GM13977 (cell line): Measurements from ENCODE around the gene IL12RB2.
A peak's percentile ranks its signal among the peaks of the same experiment; 100 is the strongest.

Experiments
- DNase-seq: peaks from one replicate; pipeline ENCODE4 v3.0.0; 2012; ENCODE audit warnings: low spot score
- CTCF ChIP-seq: IDR thresholded peaks from 2 replicates; pipeline ENCODE4 v1.5.1; 2012; ENCODE audit warnings: mild to moderate bottlenecking, control low read depth; ENCODE audit not compliant: insufficient read depth; ENCODE audit errors: extremely low read depth, missing control alignments
- in situ Hi-C: fragments of 300-500 bp; cut with MboI; formaldehyde crosslinking; loops from one replicate; pipeline ENCODE4 v1.12.0; 2022; ENCODE audit warnings: low sequenced_read_pairs, low pct_unique_long_range_greater_than_20kb, mixed read lengths, inconsistent platforms; ENCODE audit not compliant: unreplicated experiment

IL12RB2 gene

GRCh38 chr1:67332653-67333529 lies 25.2 kb downstream of the IL12RB2 start:
- no peak for TF ChIP-seq CTCF

GRCh38 chr1:67333603-67334002 lies 25.9 kb downstream of the IL12RB2 start:
- no peak for DNase-seq
- in situ Hi-C loops: no loop called here
- no peak for TF ChIP-seq CTCF

More at GRCh38 chr1:67332653-67333529, 25.2 kb downstream of the IL12RB2 start:
- in situ Hi-C loops: no loop called here
- peak; percentile 74 for DNase-seq

- in situ Hi-C loops: no loop called here
- TF ChIP-seq CTCF: no peak
- no peak for DNase-seq
Measured at GRCh38 chr1:67335411-67335810, 27.7 kb downstream of the IL12RB2 start.

GRCh38 chr1:67336157-67336556 lies 28.5 kb downstream of the IL12RB2 start:
- in situ Hi-C loops: no loop called here
- DNase-seq: no peak
- TF ChIP-seq CTCF: no peak

- no peak for DNase-seq
- TF ChIP-seq CTCF: no peak
- in situ Hi-C loops: no loop called here
Measured at GRCh38 chr1:67336783-67337182, 29.1 kb downstream of the IL12RB2 start.

GRCh38 chr1:67338642-67339041 lies 31.0 kb downstream of the IL12RB2 start:
- in situ Hi-C loops: no loop called here
- TF ChIP-seq CTCF: no peak
- no peak for DNase-seq
